AG08395 (cell line): ENCODE results near the gene ST6GAL1.
"Not testable (repeated sequence)": the region's sequence is repeated elsewhere in the genome, so short reads cannot be mapped to it uniquely, and the experiment has no call there.

Experiments
- DNase-seq: peaks from one replicate; pipeline ENCODE4 v3.0.0; 2012; ENCODE audit warnings: mixed read lengths, low spot score

ST6GAL1 gene

GRCh38 chr3:187051724-187052366, 121.5 kb downstream of the ST6GAL1 start:
- DNase-seq: no peak

GRCh38 chr3:187052427-187052826, 122.1 kb downstream of the ST6GAL1 start:
- DNase-seq: not testable (repeated sequence)

GRCh38 chr3:187054433-187054832, 124.1 kb downstream of the ST6GAL1 start:
- not testable (repeated sequence) for DNase-seq

- not testable (repeated sequence) for DNase-seq
Observed at GRCh38 chr3:187057803-187058202, 127.5 kb downstream of the ST6GAL1 start.

- no peak for DNase-seq
Observed at GRCh38 chr3:187061748-187062147, 131.4 kb downstream of the ST6GAL1 start.

- peak; percentile 6 for DNase-seq
Observed at GRCh38 chr3:187062526-187063177, 132.3 kb downstream of the ST6GAL1 start.

GRCh38 chr3:187063286-187064121, 133.2 kb downstream of the ST6GAL1 start:
- no peak for DNase-seq

- DNase-seq: peak; percentile 44
Observed at GRCh38 chr3:187064210-187065115, 134.1 kb downstream of the ST6GAL1 start.

- peak; percentile 15 for DNase-seq
Observed at GRCh38 chr3:187066228-187066995, 136.1 kb downstream of the ST6GAL1 start.

GRCh38 chr3:187068787-187069186, 138.5 kb downstream of the ST6GAL1 start:
- DNase-seq: no peak

GRCh38 chr3:187069857-187070516, 139.7 kb downstream of the ST6GAL1 start:
- DNase-seq: no peak

- DNase-seq: no peak
Observed at GRCh38 chr3:187072102-187072501, 141.8 kb downstream of the ST6GAL1 start.

- no peak for DNase-seq
Observed at GRCh38 chr3:187072511-187072910, 142.2 kb downstream of the ST6GAL1 start.

GRCh38 chr3:187073581-187074098, 143.3 kb downstream of the ST6GAL1 start:
- no peak for DNase-seq

GRCh38 chr3:187074846-187075245, 144.5 kb downstream of the ST6GAL1 start:
- DNase-seq: no peak

GRCh38 chr3:187076297-187076696, 146.0 kb downstream of the ST6GAL1 start:
- DNase-seq: no peak

- DNase-seq: no peak
Observed at GRCh38 chr3:187077085-187077484, 146.8 kb downstream of the ST6GAL1 start.

GRCh38 chr3:187077537-187077936, 147.2 kb downstream of the ST6GAL1 start:
- DNase-seq: no peak

GRCh38 chr3:187079090-187080022, 149.0 kb downstream of the ST6GAL1 start:
- no peak for DNase-seq
